ENCODE results near the gene SCRN2. TPM values are rescaled to one million over a fixed set of nuclear protein-coding genes. Genes with fewer than 3 reads are reported as not detected.

Gene SCRN2
- total RNA-seq, 4 donors from 2014 or later: 13.9 to 24.8 (median 17.8) TPM

DNA sequence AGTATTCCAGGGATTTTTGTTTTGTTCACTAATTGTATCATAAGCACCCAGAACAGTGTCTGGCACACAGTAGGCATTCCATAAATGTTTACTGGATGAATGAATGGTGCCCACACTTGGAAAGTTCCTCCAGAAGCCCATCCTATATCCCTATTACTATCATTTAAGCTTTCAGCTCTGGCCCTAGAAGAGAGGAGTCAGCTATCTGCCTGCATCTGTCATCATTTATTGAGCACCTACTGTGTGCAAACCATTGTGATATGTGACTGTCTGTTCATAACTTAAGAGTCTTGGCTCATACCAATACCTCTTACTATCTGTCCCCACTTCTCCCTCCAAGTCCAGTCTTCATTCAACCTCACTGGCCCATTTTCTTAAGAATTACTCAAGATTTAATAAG lies 30.0 kb upstream of the SCRN2 start:
- Histone ChIP-seq H3K27ac (no peak overlapping the region), H3K9me3 (no peaks in the 10 kb centered on the region), H3K4me1 (peaks cover 4 to 23% (median 9%) of the 10 kb centered on the region in 3 donors), H3K36me3 (no peaks in the 10 kb centered on the region), H3K4me3 (no peak overlapping the region), H3K27me3 (peaks cover 0 to 96% (median 3%) of the 10 kb centered on the region in 4 donors)
- TF ChIP-seq, protein P1, sequence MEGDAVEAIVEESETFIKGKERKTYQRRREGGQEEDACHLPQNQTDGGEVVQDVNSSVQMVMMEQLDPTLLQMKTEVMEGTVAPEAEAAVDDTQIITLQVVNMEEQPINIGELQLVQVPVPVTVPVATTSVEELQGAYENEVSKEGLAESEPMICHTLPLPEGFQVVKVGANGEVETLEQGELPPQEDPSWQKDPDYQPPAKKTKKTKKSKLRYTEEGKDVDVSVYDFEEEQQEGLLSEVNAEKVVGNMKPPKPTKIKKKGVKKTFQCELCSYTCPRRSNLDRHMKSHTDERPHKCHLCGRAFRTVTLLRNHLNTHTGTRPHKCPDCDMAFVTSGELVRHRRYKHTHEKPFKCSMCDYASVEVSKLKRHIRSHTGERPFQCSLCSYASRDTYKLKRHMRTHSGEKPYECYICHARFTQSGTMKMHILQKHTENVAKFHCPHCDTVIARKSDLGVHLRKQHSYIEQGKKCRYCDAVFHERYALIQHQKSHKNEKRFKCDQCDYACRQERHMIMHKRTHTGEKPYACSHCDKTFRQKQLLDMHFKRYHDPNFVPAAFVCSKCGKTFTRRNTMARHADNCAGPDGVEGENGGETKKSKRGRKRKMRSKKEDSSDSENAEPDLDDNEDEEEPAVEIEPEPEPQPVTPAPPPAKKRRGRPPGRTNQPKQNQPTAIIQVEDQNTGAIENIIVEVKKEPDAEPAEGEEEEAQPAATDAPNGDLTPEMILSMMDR (IDR thresholded peaks at IDR 0.05): no peak
- TF ChIP-seq POLR2A (IDR thresholded peaks at IDR 0.05): no peak
- DNase-seq: no peak
- intact Hi-C loops (cut with DNase I): no loop called here

DNA sequence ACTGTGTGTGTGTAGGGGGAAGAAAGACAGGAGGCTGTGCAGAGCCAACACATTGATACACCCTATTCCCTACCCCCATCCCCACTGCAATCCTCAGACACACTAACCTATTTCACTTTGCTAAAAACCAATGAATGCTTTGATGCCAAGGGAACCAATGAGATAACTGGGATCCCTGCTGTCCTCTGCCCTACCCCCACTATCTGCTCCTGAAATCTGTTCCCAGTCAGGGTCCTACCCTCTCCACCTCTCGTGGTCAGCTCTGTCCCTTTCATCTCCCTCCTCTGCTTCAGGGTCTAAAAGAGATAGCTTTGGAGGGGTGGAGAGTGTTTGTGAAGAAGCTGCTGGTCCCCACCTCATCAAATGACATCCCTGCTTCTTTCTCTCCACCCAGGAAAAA lies 29.0 kb upstream of the SCRN2 start:
- Histone ChIP-seq H3K27me3 (peaks cover 0 to 96% (median 3%) of the 10 kb centered on the region in 4 donors), H3K9me3 (no peaks in the 10 kb centered on the region), H3K4me3 (no peak overlapping the region), H3K36me3 (no peaks in the 10 kb centered on the region), H3K27ac (no peak overlapping the region), H3K4me1 (peaks cover 4 to 29% (median 9%) of the 10 kb centered on the region in 3 donors)
- DNase-seq: no peak
- WGBS, 2 donors: 56 to 57% methylated on average over 1 of the region's 1 CpG
- TF ChIP-seq, protein P1 (IDR thresholded peaks at IDR 0.05): no peak
- TF ChIP-seq POLR2A (IDR thresholded peaks at IDR 0.05): no peak
- intact Hi-C loops (cut with DNase I): no loop called here

DNA sequence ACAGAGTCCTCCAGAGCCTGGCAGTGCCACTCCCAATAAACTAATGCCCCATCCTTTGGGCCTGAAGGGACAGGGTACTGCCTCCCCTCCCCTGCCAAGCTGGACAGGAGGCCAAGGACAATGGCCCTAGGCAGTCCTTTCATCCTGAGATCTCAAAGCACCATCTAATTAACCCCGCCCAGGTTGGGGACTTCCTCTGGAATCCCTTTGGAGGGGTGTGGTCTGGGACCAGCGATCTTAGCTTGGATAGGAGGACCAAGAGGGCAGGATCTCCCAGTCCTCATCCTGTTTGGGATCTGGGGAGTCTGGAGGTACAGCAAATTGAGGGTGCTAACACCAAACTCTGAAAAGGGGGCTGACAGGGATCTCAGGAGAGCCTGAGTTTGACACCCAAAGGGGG lies 28.0 kb upstream of the SCRN2 start:
- no peak for DNase-seq
- TF ChIP-seq, protein P1 (IDR thresholded peaks at IDR 0.05): no peak
- no peak for TF ChIP-seq POLR2A (IDR thresholded peaks at IDR 0.05)
- Histone ChIP-seq H3K36me3 (no peaks in the 10 kb centered on the region), H3K9me3 (no peaks in the 10 kb centered on the region), H3K27me3 (peaks cover 0 to 93% (median 3%) of the 10 kb centered on the region in 4 donors), H3K27ac (no peak overlapping the region), H3K4me1 (peaks cover 4 to 38% (median 15%) of the 10 kb centered on the region in 3 donors), H3K4me3 (no peak overlapping the region)
- intact Hi-C loops (cut with DNase I): no loop called here
- WGBS, 2 donors: no CpG with 5 or more reads among the region's 2 CpGs

DNA sequence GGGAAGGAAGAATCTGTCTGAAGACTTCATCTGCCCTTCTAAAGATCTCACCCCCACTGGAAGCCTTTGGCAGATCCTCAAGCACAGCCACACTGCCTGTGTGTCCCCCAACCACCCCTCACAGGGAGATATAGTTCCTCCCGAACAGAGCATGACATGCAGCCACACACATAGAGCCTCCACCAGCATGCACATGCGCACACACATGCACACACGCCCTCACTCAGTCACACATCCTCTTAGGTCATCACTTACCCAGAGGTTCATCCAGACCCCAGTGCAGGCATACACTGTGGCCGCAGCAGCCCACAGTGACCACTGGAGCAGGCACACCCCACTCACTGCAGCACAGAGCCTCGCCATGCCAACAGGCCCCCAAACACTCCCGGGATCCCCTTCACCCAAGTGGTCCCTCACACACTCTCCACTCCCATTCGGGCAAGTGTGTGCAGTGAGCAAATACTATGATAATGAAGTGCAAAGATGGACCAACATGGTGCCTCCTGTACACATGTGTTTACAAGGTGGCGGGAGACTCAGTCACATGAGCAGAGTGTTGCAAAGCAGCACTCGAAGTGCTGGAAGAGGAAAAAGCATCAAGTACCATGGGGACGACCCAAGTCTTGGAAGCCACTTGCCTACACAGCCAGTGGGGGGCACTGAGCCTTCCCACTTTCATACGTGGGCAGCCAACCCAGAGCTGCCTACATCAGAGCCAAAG lies 26.9 kb upstream of the SCRN2 start:
- H3K4me3 ChIP-seq: no peak overlapping the region
- DNase-seq: no peak
- H3K27ac ChIP-seq: no peak overlapping the region
- H3K4me1 ChIP-seq: peaks cover 4 to 36% (median 18%) of the 10 kb centered on the region in 3 donors
- H3K36me3 ChIP-seq: no peaks in the 10 kb centered on the region
- peaks cover 0 to 81% (median 2%) of the 10 kb centered on the region in 4 donors for H3K27me3 ChIP-seq
- 79 to 85% methylated on average over 10 to 11 of the region's 11 CpGs for WGBS, 2 donors
- intact Hi-C loops (cut with DNase I): no loop called here
- no peaks in the 10 kb centered on the region for H3K9me3 ChIP-seq
- TF ChIP-seq, protein P1 (IDR thresholded peaks at IDR 0.05): no peak
- TF ChIP-seq POLR2A (IDR thresholded peaks at IDR 0.05): no peak

DNA sequence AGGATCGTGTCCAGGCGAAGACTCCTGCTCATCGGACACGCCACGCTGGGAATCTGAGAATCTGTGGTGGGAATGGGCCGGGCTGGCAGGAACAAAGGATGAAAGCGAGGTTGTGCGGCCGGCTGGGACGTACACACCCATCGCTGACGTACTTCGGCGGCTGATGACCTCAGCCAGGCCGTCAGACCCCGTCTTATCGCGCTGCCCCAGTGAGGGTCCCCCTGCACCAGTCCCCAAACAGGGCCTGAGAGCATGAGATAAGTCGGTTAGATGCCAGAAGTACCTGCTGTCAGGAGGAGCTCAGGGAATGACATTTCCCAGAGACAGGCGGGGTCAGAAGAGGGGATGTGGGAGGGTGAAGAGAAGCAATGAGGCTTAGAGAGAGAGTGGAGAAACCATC lies 25.9 kb upstream of the SCRN2 start:
- H3K4me1 ChIP-seq: peaks cover 6 to 31% (median 14%) of the 10 kb centered on the region in 3 donors
- H3K9me3 ChIP-seq: no peaks in the 10 kb centered on the region
- intact Hi-C loops (cut with DNase I): no loop called here
- TF ChIP-seq, protein P1 (IDR thresholded peaks at IDR 0.05): no peak
- no peak for TF ChIP-seq POLR2A (IDR thresholded peaks at IDR 0.05)
- DNase-seq: no peak
- WGBS, 2 donors: 41 to 47% methylated on average over 9 to 20 of the region's 20 CpGs
- no peak overlapping the region for H3K4me3 ChIP-seq
- no peak overlapping the region for H3K27ac ChIP-seq
- no peaks in the 10 kb centered on the region for H3K36me3 ChIP-seq
- H3K27me3 ChIP-seq: peaks cover 0 to 71% (median 0%) of the 10 kb centered on the region in 4 donors
